Osteocyte (in vitro differentiated cells): ENCODE measurements around the gene CSPG4. TPM values are rescaled to one million over a fixed set of nuclear protein-coding genes. Genes with fewer than 3 reads are reported as not detected.
"Not testable (repeated sequence)": the region's sequence is repeated elsewhere in the genome, so short reads cannot be mapped to it uniquely, and the experiment has no call there.

Source experiments
- DNase-seq: peaks from one replicate; pipeline ENCODE4 v3.0.0; 2021; ENCODE audit warnings: mixed read lengths; ENCODE audit not compliant: unreplicated experiment; ENCODE audit errors: extremely low spot score
- H3K27ac Mint-ChIP-seq: one replicate; pipeline ENCODE4 v1.8.0; 2021; ENCODE audit warnings: mild to moderate bottlenecking, mixed read lengths; ENCODE audit not compliant: unreplicated experiment
- H3K27me3 Mint-ChIP-seq: one replicate; pipeline ENCODE4 v1.8.0; 2021; ENCODE audit warnings: mixed read lengths; ENCODE audit not compliant: unreplicated experiment
- H3K36me3 Mint-ChIP-seq: one replicate; pipeline ENCODE4 v1.8.0; 2021; ENCODE audit warnings: mixed read lengths; ENCODE audit not compliant: unreplicated experiment
- H3K4me1 Mint-ChIP-seq: one replicate; pipeline ENCODE4 v1.8.0; 2021; ENCODE audit warnings: mixed read lengths; ENCODE audit not compliant: unreplicated experiment
- H3K4me3 Mint-ChIP-seq: one replicate; pipeline ENCODE4 v1.8.0; 2021; ENCODE audit warnings: mild to moderate bottlenecking, moderate library complexity, mixed read lengths; ENCODE audit not compliant: unreplicated experiment
- H3K9me3 Mint-ChIP-seq: one replicate; pipeline ENCODE4 v1.8.0; 2021; ENCODE audit warnings: mixed read lengths; ENCODE audit not compliant: unreplicated experiment
- CTCF ChIP-seq: fragments of 200-600 bp; sonication (generic); IDR thresholded peaks from 2 replicates; pipeline ENCODE4 v1.5.0; 2021; ENCODE audit warnings: antibody characterized with exemption, mild to moderate bottlenecking, moderate library complexity
- total RNA-seq: library from RNA; stranded (reverse); gene quantifications from 2 replicates; pipeline ENCODE4 v1.2.1, GENCODE V29; 2021

The CSPG4 gene
- total RNA-seq, 1 donor from 2014 or later, result 43.3 TPM

- TF ChIP-seq CTCF, result no peak
- H3K4me1 Mint-ChIP-seq, result peaks cover 31% of the 10 kb centered on the region
These were observed 73.4 kb downstream of the CSPG4 start for GRCh38 chr15:75639191-75639708.

GRCh38 chr15:75637245-75638009 lies 75.2 kb downstream of the CSPG4 start:
- peaks cover 27% of the 10 kb centered on the region for H3K4me1 Mint-ChIP-seq
- H3K36me3 Mint-ChIP-seq, result no peaks in the 10 kb centered on the region
- no peaks in the 10 kb centered on the region for H3K27me3 Mint-ChIP-seq
- H3K9me3 Mint-ChIP-seq, result no peaks in the 10 kb centered on the region
- no peak for TF ChIP-seq CTCF
- H3K27ac Mint-ChIP-seq, result no peak overlapping the region
- H3K4me3 Mint-ChIP-seq, result no peak overlapping the region
- DNase-seq, result no peak

More at GRCh38 chr15:75639191-75639708, 73.4 kb downstream of the CSPG4 start:
- Mint-ChIP-seq H3K36me3 (no peaks in the 10 kb centered on the region), H3K9me3 (no peaks in the 10 kb centered on the region), H3K4me3 (peak overlapping the region; percentile 88), H3K27ac (peak overlapping the region; percentile 88), H3K27me3 (no peaks in the 10 kb centered on the region)
- DNase-seq, result no peak

- Mint-ChIP-seq H3K9me3 (no peaks in the 10 kb centered on the region), H3K27ac (no peak overlapping the region), H3K27me3 (no peaks in the 10 kb centered on the region), H3K4me3 (no peak overlapping the region), H3K36me3 (no peaks in the 10 kb centered on the region), H3K4me1 (peaks cover 25% of the 10 kb centered on the region)
- DNase-seq, result no peak
- no peak for TF ChIP-seq CTCF
These were observed 76.6 kb downstream of the CSPG4 start for GRCh38 chr15:75636026-75636425.

GRCh38 chr15:75633922-75634321 lies 78.7 kb downstream of the CSPG4 start:
- not testable (repeated sequence) for H3K36me3 Mint-ChIP-seq

GRCh38 chr15:75631935-75632334 lies 80.7 kb downstream of the CSPG4 start:
- no peak for DNase-seq
- Mint-ChIP-seq H3K4me3 (no peak overlapping the region), H3K36me3 (no peaks in the 10 kb centered on the region), H3K27ac (no peak overlapping the region), H3K9me3 (no peaks in the 10 kb centered on the region), H3K4me1 (peaks cover 2% of the 10 kb centered on the region), H3K27me3 (no peaks in the 10 kb centered on the region)
- no peak for TF ChIP-seq CTCF

More at GRCh38 chr15:75633922-75634321, 78.7 kb downstream of the CSPG4 start:
- peaks cover 16% of the 10 kb centered on the region for H3K4me1 Mint-ChIP-seq
- DNase-seq, H3K9me3 Mint-ChIP-seq, H3K27me3 Mint-ChIP-seq, H3K27ac Mint-ChIP-seq, H3K4me3 Mint-ChIP-seq: not testable (repeated sequence)
